OCI-LY1 (cell line): ENCODE measurements around the gene MYBPHL.

Experiments
- CTCF ChIP-seq: fragments of 200-600 bp; sonication (generic), shearing (Covaris generic); IDR thresholded peaks from 2 replicates; pipeline ENCODE4 v1.5.1; 2017; ENCODE audit warnings: mild to moderate bottlenecking, antibody characterized with exemption, low read length, moderate library complexity, mixed read lengths
- EZH2 ChIP-seq: fragments of 200-600 bp; sonication (generic), shearing (Covaris generic); IDR thresholded peaks from 2 replicates; pipeline ENCODE4 v1.8.0; 2017; ENCODE audit warnings: borderline replicate concordance, mixed run types, mild to moderate bottlenecking, antibody characterized with exemption, low read length, moderate library complexity, mixed read lengths

GRCh38 chr1:109290137-109290536, 16.7 kb downstream of the MYBPHL start:
- TF ChIP-seq CTCF: no peak
- no peak for TF ChIP-seq EZH2
